ENCODE measurements around the gene YTHDF1.
"Not testable (repeated sequence)": the region's sequence is repeated elsewhere in the genome, so short reads cannot be mapped to it uniquely, and the experiment has no call there.

The YTHDF1 gene

GRCh38 chr20:63216041-63216848 is at the start of gene YTHDF1:
Gene YTHDF1 (minus strand): TSS chr20:63216131. CDS start chr20:63215892, 239 bp downstream.
- DNase-seq = peak; percentile 88 to 91

DNA sequence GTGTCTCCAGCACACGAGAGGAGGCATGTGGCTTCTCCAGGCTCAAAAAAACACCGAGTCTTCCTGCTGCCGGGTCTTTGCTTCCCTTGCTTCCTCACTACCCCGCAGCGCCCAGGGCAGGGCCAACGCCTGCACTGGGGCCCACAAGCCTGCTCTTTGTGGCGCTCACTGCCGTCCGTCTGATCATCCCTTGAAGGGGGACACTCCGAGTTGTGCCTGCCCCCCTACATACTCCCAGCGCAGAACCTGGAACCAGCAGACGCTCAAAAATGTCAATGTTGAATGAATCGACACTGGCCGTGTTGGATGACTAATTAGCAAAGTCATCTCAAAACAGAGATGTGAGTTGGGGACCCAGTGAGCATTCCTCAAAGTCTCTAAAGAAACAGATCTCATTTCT is 48.6 kb upstream of the YTHDF1 start:
- no peak for DNase-seq

GRCh38 chr20:63264000-63264399 is 48.1 kb upstream of the YTHDF1 start:
- no peak for DNase-seq

GRCh38 chr20:63262836-63263235 is 46.9 kb upstream of the YTHDF1 start:
- DNase-seq = no peak

GRCh38 chr20:63261795-63262528 is 46.0 kb upstream of the YTHDF1 start:
- no peak for DNase-seq

DNA sequence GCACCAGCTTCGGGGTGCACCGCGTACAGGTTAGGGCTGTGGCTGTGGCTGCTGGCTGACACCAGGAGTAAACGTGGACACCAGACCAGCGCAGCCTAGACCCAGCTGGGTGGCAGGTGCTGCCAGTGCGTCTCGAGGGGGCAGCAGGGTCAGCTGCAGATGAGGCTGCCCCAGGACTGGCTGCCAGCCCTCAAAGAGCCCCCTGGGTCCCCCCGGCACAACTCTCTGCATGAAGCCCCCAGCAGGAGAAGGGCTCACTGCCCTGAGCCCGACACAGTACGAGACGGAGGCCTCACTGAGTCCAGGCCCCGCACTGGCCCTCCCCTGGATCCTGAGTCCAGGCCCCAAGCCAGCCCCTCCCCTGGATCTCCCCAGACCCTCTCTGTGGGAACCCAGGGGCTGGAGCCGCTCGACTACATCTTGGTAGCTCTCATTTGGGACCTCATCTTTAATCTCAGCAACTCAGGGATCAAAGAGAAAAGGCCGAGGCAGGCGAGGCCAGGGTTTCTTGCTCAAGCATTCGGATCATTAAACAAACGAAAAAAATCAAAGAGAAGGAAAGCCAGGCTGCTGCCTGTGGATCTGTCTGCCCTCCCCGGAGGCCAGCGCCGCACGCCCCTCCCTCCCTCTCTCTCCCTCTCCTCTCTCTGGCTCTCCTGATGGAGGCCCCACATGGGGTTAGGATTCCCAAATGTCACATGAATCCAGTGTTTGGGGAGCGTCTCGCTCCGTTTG is 45.3 kb upstream of the YTHDF1 start:
- no peak for DNase-seq

GRCh38 chr20:63260521-63260920 is 44.6 kb upstream of the YTHDF1 start:
- DNase-seq = no peak

DNA sequence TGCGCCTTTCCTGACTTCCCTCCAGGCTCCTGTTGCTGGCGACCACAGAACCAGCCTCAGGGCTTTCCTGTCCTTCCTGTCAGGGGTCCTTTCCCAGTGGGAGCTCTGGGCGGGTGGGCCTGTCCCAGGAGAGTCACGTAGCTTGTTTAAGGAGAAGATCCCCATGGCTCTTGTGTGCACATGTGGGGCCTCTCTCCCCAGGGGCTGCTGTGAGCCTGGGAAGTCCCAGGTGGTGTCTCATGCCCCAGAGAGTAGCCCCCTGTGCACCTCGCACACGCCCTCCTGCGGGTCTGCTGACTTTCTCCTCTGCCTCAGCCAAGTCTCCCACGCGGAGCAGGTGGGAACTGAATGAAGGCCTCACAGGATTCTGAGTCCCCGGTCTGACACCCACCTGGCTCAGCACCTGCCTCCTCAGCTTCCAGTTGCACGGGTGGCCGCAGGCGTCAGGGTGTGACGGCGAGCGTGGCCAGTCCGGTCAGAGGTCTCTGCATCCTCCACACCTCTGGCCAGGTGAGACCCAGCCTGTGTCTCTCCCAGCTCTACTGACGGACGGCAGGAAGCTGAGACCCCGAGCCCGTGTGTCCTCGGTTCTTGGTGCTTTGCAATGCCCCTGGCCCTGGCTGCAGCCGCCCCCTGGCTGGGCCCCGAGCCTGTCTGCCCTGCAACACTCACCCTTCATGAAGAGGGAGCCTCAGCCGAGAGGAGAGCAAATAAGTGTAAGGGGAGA is 44.0 kb upstream of the YTHDF1 start:
- no peak for DNase-seq

GRCh38 chr20:63258781-63259180 is 42.9 kb upstream of the YTHDF1 start:
- DNase-seq = no peak

DNA sequence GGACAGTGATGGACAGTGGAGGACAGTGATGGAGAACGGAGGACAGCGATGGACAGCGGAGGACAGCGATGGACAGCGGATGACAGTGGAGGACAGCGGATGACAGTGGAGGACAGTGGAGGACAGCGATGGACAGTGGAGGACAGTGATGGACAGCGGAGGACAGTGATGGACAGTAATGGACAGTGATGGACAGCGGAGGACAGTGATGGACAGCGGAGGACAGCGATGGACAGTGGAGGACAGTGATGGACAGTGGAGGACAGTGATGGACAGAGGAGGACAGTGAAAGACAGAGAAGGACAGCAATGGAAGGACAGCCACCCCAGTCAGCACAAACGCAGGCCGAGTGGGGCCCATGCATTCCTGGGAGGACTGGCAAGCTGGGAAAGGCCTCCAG is 41.7 kb upstream of the YTHDF1 start:
- DNase-seq = no peak

DNA sequence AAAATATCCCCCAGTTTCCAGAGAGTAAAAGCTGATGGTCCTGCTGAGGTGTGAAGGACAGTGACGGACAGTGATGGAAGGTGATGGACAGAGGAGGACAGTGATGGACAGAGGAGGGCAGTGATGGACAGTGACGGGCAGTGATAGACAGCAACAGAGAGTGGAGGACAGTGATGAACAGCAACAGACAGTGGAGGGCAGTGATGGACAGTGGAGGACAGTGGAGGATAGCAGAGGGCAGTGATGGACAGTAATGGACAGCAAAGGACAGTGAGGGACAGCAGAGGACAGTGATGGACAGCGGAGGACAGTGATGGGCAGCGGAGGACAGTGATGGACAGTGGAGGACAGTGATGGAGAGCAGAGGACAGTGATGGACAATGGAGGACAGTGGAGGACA is 41.0 kb upstream of the YTHDF1 start:
- no peak for DNase-seq

- no peak for DNase-seq
These were observed 40.2 kb upstream of the YTHDF1 start for GRCh38 chr20:63255931-63256704.

- DNase-seq = no peak
These were observed 38.9 kb upstream of the YTHDF1 start for GRCh38 chr20:63254606-63255384.

DNA sequence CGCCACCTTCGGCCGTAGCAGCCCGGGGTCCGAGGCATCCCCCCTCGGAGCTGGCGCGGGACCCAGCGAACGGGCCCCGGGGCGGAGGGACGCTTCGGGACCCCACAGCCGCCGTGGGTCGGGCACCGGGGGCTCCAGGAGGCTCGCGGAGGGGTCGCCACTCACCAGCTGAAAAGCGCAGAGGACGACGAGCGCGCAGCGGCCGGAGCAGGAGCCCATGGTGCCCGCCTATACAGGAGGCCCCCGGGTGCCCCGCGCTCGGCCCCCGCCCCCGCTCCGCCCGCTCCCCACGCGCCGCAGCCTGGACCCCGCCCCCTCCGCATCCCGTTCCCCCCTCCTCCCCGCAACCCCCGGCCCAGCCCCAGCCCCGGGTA is 38.3 kb upstream of the YTHDF1 start, which contains the start of gene NKAIN4:
Gene NKAIN4, minus strand, starts transcription at position 232 of the 374 bp plus-strand sequence. Its CDS starts 13 bp downstream, at position 219.
- no peak for DNase-seq

DNA sequence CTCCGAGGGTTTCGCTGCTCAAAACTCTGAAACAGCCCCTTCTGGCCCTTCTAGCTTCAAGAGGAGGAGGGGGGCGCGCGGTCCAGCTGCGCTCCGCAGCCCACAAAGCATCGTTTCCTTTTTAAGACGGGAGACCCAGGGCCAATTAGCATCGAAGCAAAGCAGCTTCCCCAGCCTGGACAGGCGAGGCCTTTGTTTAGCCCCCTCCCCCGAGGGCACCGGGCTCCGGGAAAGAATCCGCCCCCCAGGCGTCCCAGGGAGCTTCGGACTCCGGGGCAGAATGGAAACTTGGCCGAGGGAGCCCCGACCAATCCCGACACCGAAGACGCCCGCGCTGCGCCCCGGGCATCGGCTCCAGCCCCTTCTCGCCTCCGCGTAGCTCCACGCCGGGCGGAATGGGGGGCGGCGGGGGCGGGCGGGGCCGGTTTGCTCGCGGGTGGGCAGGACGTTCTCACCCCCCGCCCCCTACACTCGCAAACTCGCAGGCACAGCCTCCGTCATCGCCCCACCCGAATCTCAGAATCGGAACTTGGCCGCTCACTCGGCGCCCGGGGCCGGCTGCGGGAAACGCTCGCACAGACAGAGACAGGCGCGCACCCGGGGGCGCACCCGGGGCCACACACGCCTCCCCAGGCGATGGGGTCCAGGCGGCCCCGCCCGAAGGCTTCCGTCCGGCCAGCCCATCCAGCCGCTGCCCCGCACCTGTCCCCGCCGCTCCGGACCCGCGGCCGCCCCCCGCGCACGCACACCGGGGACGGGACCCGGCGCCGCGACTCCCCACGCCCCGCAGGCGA is 37.7 kb upstream of the YTHDF1 start:
- no peak for DNase-seq

DNA sequence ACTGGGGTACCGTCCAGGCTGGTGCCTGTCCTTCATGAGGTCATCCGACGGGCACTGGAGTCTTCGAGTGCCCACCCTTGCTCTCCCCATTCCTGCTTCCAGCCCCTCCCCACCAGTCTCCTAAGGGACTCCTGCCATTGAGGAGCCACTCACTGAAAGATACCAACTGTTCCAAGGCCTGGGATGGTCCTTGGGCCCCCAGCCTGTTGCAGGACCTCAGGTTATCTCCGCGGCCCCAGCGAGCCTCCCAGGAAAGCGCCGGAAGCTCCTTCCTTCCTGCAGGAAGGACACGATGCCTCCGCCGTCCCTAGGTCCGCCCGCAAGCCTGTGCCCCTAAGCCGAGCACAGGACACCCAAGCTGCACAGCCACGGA is 37.1 kb upstream of the YTHDF1 start:
- DNase-seq = no peak

DNA sequence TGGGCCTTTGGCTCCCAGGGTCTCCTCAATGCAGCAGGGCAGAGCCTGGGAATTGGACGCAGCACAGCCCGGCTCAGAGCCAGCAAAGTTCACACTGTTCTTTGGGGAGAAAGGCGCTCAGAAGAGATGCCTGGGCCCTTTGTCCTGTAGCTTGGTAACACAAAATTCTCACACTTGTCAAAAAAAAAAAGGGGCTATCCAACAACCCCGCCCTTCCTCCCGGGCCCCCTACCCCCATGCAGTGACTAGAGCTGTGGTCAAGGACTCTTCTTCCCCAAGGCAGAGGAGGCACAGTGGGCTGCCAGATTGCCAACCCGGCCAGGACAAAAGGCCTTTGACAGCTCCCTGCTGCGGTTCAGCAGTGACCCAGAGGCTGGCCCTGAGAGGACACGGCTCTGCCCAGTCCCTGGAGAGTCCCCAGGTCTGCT is 36.4 kb upstream of the YTHDF1 start:
- DNase-seq = no peak

GRCh38 chr20:63251350-63251749 is 35.4 kb upstream of the YTHDF1 start:
- DNase-seq = not testable (repeated sequence)

DNA sequence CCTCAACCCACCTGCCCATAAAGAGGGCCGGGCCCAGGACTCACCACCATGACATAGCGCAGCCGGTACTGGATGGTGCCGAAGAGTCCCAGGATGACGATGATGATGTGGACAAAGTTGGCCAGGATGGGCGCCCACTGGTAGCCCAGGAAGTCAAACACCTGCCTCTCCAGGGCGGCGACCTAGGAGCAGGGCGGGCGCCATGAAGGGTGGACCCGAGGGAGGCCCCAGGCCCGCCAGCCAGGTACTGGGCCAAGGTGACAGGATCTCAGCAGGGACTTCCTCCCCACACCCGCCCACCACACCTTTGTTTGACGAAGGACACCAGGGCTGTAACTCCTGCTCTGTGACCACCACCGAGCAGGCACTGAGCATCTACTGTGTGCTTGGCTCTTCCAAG is 34.0 kb upstream of the YTHDF1 start:
- DNase-seq = no peak

All from activated CD4-positive, alpha-beta T cell treated with anti-CD3 and anti-CD28 coated beads, Interleukin-2, amount 50 U/mL, for 4 hours (primary cell).